Large intestine (tissue), 3 donors: ENCODE measurements around the gene GUCY2D. TPM values are rescaled to one million over a fixed set of nuclear protein-coding genes. Genes with fewer than 3 reads are reported as not detected.

ENCODE experiments used
- DNase-seq, 2 donors: peaks; one replicate each; pipeline versions ENCODE4 v3.0.0 to v3.0.0-alpha.2; 2013
- H3K27ac ChIP-seq: one replicate; pipeline ENCODE4 v1.5.1; 2013; ENCODE audit warnings: low read length
- H3K27me3 ChIP-seq: 2 replicates; pipeline ENCODE4 v1.6.1; 2013; ENCODE audit warnings: low read length; ENCODE audit not compliant: control insufficient read depth, insufficient read depth
- H3K36me3 ChIP-seq: 2 replicates; pipeline ENCODE4 v1.6.1; 2013; ENCODE audit warnings: low read length; ENCODE audit not compliant: control insufficient read depth, insufficient read depth
- H3K4me1 ChIP-seq: one replicate; pipeline ENCODE4 v1.6.1; 2013; ENCODE audit warnings: low read length; ENCODE audit not compliant: control insufficient read depth, insufficient read depth
- H3K4me3 ChIP-seq: one replicate; pipeline ENCODE4 v1.5.1; 2013; ENCODE audit warnings: low read length
- H3K9me3 ChIP-seq: one replicate; pipeline ENCODE4 v1.6.1; 2013; ENCODE audit warnings: mild to moderate bottlenecking, low read depth, low read length, moderate library complexity; ENCODE audit not compliant: control insufficient read depth
- WGBS: methylation state at CpG from one replicate; pipeline ENCODE4 v1.1.5; 2013; ENCODE audit warnings: low lambda C conversion rate; ENCODE audit not compliant: insufficient coverage; 5-methylcytosine and 5-hydroxymethylcytosine counted together
- polyA plus RNA-seq: library from polyadenylated mRNA; unstranded; fragments of 120-200 nt; gene quantifications from one replicate; pipeline ENCODE4 v1.2.1, GENCODE V29; 2013

Gene GUCY2D
- polyA plus RNA-seq, 1 donor, result 1.3 TPM

- Histone ChIP-seq H3K4me3 (no peak overlapping the region), H3K27ac (no peak overlapping the region), H3K36me3 (no peaks in the 10 kb centered on the region), H3K9me3 (no peaks in the 10 kb centered on the region), H3K4me1 (peaks cover 3% of the 10 kb centered on the region), H3K27me3 (peaks cover 8% of the 10 kb centered on the region)
- DNase-seq, result no peak
- no CpG with 5 or more reads among the region's 2 CpGs for WGBS
Observed at GRCh38 chr17:7992516-7992915, 9.9 kb upstream of the GUCY2D start.

- Histone ChIP-seq H3K4me1 (peaks cover 3% of the 10 kb centered on the region), H3K4me3 (no peak overlapping the region), H3K9me3 (no peaks in the 10 kb centered on the region), H3K36me3 (no peaks in the 10 kb centered on the region), H3K27ac (no peak overlapping the region), H3K27me3 (peaks cover 8% of the 10 kb centered on the region)
- WGBS, result no CpG with 5 or more reads among the region's 3 CpGs
- DNase-seq, result peak in 1 of 2 donors; percentile 34
Observed at GRCh38 chr17:7992924-7993323, 9.5 kb upstream of the GUCY2D start.

- Histone ChIP-seq H3K9me3 (no peaks in the 10 kb centered on the region), H3K36me3 (no peaks in the 10 kb centered on the region), H3K27ac (no peak overlapping the region), H3K4me3 (no peak overlapping the region), H3K27me3 (peaks cover 13% of the 10 kb centered on the region), H3K4me1 (peaks cover 3% of the 10 kb centered on the region)
- DNase-seq, result no peak
- 82% methylated on average over 2 of the region's 27 CpGs for WGBS
Observed at GRCh38 chr17:7993972-7994589, 8.3 kb upstream of the GUCY2D start.

GRCh38 chr17:7995724-7996123 is 6.7 kb upstream of the GUCY2D start:
- WGBS, result 100% methylated on average over 1 of the region's 2 CpGs

GRCh38 chr17:7997186-7997585 is 5.2 kb upstream of the GUCY2D start:
- Histone ChIP-seq H3K4me3 (no peak overlapping the region), H3K9me3 (no peaks in the 10 kb centered on the region), H3K27ac (no peak overlapping the region), H3K27me3 (peaks cover 32% of the 10 kb centered on the region), H3K36me3 (no peaks in the 10 kb centered on the region), H3K4me1 (peaks cover under 1% of the 10 kb centered on the region)
- DNase-seq, result no peak
- no CpG with 5 or more reads among the region's 5 CpGs for WGBS

More at GRCh38 chr17:7995724-7996123, 6.7 kb upstream of the GUCY2D start:
- Histone ChIP-seq H3K27me3 (peaks cover 20% of the 10 kb centered on the region), H3K4me1 (no peaks in the 10 kb centered on the region), H3K4me3 (no peak overlapping the region), H3K9me3 (no peaks in the 10 kb centered on the region), H3K27ac (no peak overlapping the region), H3K36me3 (no peaks in the 10 kb centered on the region)
- no peak for DNase-seq

GRCh38 chr17:8002721-8003593 is 542 bp downstream of the GUCY2D start:
- no peak for DNase-seq
- H3K4me3 ChIP-seq, result no peak overlapping the region
- peaks cover 14% of the 10 kb centered on the region for H3K4me1 ChIP-seq
- H3K9me3 ChIP-seq, result peaks cover 9% of the 10 kb centered on the region
- WGBS, result no CpG with 5 or more reads among the region's 92 CpGs
- H3K27me3 ChIP-seq, result peaks cover 80% of the 10 kb centered on the region
- no peaks in the 10 kb centered on the region for H3K36me3 ChIP-seq
- no peak overlapping the region for H3K27ac ChIP-seq

- Histone ChIP-seq H3K27me3 (peaks cover 80% of the 10 kb centered on the region), H3K9me3 (peaks cover 9% of the 10 kb centered on the region), H3K4me1 (peaks cover 14% of the 10 kb centered on the region), H3K36me3 (no peaks in the 10 kb centered on the region), H3K27ac (no peak overlapping the region), H3K4me3 (no peak overlapping the region)
- DNase-seq, result no peak
- no CpG with 5 or more reads among the region's 44 CpGs for WGBS
Observed at GRCh38 chr17:8003594-8004181, 1.3 kb downstream of the GUCY2D start.

GRCh38 chr17:8004899-8005298 is 2.5 kb downstream of the GUCY2D start:
- H3K4me3 ChIP-seq, result no peak overlapping the region
- H3K27me3 ChIP-seq, result peaks cover 83% of the 10 kb centered on the region
- no peak overlapping the region for H3K27ac ChIP-seq
- WGBS, result 93% methylated on average over 5 of the region's 6 CpGs
- H3K4me1 ChIP-seq, result peaks cover 14% of the 10 kb centered on the region
- H3K9me3 ChIP-seq, result peaks cover 9% of the 10 kb centered on the region
- no peak for DNase-seq
- no peaks in the 10 kb centered on the region for H3K36me3 ChIP-seq

- H3K9me3 ChIP-seq, result peaks cover 9% of the 10 kb centered on the region
- no peaks in the 10 kb centered on the region for H3K36me3 ChIP-seq
- H3K27me3 ChIP-seq, result peaks cover 82% of the 10 kb centered on the region
- H3K27ac ChIP-seq, result no peak overlapping the region
- WGBS, result 80% methylated on average over 1 of the region's 1 CpG
- no peak for DNase-seq
- no peak overlapping the region for H3K4me3 ChIP-seq
- peaks cover 14% of the 10 kb centered on the region for H3K4me1 ChIP-seq
Observed at GRCh38 chr17:8005357-8005756, 2.9 kb downstream of the GUCY2D start.

GRCh38 chr17:8005967-8006730 is 3.7 kb downstream of the GUCY2D start:
- peaks cover 74% of the 10 kb centered on the region for H3K27me3 ChIP-seq

More at GRCh38 chr17:8005967-8006730, 3.7 kb downstream of the GUCY2D start:
- H3K4me3 ChIP-seq, result no peak overlapping the region
- WGBS, result no CpG with 5 or more reads among the region's 30 CpGs
- DNase-seq, result no peak
- peaks cover 9% of the 10 kb centered on the region for H3K9me3 ChIP-seq
- H3K4me1 ChIP-seq, result peaks cover 14% of the 10 kb centered on the region
- H3K36me3 ChIP-seq, result no peaks in the 10 kb centered on the region
- H3K27ac ChIP-seq, result no peak overlapping the region
